ENCODE data around the gene EFCAB10. TPM values are rescaled to one million over a fixed set of nuclear protein-coding genes. Genes with fewer than 3 reads are reported as not detected.
A peak's percentile ranks its signal among the peaks of the same experiment; 100 is the strongest.
"Not testable (repeated sequence)": the region's sequence is repeated elsewhere in the genome, so short reads cannot be mapped to it uniquely, and the experiment has no call there.

Gene EFCAB10
- total RNA-seq, 1 donor from 2014 or later, result not detected

GRCh38 chr7:105599080-105599479 lies 17.8 kb upstream of the EFCAB10 start:
- not testable (repeated sequence) for DNase-seq

DNA sequence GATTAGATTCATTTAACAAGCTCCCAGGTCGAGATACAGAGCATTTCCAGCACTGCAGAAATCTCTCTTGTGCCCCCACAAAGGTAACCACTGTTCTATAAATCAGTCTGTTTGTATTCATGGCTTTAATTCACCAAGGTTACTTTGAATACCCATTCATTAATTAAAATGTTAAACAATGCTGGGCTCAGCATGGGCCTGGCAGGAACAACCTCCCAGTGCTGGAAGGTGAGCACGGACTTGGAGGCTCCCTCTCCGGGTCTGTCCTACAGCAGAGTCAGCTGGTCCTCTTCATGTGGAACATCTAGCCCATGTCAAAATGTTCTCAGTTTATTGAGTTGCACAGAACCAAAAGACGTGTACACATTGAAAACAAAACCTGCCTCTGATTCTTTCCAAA lies 15.6 kb upstream of the EFCAB10 start:
- DNase-seq, result no peak

- DNase-seq, result no peak
Measured at GRCh38 chr7:105594034-105594433, 12.7 kb upstream of the EFCAB10 start.

GRCh38 chr7:105591522-105591921 lies 10.2 kb upstream of the EFCAB10 start:
- no peak for DNase-seq

DNA sequence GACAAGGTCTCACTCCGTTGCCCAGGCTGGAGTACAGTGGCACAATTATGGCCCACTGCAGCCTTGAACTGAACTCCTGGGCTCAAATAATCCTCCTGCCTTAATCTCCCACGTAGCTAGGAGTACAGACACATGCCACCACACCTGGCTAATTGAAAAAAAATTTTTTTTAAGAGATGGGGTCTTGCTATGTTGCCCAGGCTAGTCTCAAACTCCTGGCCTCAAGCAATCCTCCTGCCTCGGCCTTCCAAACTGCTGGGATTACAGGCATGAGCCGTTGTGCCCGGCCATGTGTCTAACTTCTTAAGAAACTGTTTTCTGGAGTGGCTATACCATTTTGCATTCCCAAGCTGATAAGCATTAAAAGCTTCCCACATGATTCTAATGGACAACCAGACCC lies 9.5 kb upstream of the EFCAB10 start:
- DNase-seq, result no peak

DNA sequence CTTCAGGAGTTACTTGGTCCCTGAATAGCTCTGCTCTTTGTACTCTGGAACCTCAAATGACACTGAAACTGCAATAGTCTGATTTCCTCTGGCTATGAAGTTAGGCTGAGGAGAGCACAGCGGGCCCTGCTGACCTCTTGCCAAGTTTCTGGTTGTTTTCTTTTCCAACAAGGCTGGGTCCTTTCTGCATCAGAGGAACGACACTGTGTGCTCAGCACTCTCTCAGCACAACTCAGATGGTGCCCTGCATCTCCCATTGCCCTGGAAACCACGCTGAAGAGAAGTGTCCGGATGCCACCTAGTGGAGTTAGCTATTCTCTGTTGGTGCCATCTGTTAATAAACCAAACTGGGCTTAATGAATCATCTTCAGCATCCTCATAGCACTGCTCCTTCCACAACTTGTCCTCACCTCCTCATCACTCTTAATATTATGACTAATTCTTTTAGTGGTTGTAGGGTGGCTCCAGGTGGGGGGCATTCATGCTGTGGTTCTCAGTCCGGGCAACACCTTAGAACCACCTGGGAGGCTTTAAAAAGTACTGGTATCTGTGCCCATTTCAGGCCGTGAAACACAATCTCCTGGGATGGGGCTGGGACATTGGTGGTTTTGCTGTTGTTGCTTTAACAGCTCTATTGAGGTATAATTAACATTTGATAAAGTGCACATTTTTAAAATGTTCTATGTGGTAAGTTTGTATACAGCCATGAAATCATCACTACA lies 8.2 kb upstream of the EFCAB10 start:
- peak; percentile 19 for DNase-seq

GRCh38 chr7:105587909-105588635 lies 6.8 kb upstream of the EFCAB10 start:
- no peak for DNase-seq

DNA sequence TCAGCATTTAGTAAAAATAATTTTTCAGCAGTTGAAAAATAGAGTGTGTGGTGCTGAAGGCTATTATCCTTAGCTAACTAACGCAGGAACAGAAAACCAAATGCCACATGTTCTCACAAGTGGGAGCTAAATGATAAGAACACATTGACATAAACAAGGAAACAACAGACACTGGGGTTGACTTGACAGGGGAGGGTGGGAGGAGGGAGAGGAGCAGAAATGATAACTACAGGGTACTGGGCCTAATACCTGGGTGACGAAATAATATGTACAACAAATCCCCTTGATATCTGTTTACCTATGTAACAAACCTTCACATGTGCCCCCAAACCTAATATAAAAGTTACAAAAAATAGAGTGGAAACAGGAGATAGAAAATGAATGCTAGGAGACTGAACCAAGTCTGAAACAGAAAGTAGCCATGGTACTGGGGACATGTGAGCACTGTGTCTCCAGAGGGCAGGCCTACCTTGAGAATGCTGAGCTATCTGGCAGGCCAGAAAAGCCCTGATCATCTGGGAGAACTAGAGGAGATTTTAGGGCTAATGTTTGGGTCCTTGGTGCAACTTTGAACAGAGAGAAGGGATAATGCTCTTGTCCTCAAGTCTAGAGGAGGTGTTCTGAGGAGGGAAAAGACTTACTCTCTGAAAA lies 4.7 kb upstream of the EFCAB10 start:
- DNase-seq, result no peak

DNA sequence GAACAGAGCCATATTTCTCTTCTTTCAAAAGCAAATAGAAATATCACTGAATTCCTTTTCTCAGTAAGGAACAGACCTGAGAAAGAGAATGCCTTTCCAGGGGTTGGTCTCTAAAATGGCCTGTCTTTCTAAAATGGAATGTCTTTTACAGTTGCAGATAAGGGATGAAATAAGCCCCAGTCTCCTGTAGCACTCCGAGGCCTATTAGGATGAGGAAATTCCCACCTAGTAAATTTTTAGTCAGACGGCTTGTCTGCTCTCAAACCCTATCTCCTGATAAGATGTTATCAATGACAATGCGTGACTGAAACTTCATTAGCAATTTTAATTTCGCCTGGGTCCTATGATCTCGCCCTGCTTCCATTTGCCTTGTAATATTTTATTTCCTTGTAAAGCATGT lies 2.9 kb upstream of the EFCAB10 start:
- DNase-seq, result no peak

- no peak for DNase-seq
Measured at GRCh38 chr7:105583061-105583460, 1.8 kb upstream of the EFCAB10 start.

DNA sequence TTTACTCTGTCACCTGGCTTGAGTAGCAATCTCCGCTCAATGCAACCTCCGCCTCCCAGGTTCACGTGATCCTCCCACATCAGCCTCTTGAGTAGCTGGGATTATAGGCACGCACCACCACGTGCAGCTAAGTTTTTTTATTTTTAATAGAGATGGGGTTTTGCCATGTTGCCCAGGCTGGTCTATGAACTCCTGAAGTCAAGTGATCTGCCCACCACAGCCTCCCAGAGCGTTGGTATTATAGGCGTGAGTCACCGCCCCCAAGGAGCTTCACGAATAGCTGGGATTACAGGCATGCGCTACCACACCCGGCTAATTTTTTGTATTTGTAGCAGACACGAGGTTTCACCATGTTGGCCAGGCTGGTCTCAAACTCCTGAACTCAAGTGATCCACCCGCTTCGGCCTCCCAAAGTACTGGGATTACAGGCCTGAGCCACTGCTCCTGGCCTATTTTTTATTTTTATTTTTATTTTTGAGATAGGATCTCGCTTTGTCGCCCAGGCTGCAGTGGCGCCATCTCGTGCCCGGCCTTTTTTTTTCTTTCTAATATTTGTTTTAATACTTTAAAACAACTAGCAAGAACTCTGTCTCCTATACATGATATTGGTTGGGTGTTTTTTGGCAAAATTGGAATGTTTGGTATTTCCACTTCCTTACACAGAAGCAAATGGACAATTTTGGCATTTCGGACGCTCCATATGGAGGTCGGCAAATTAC lies 1.1 kb downstream of the EFCAB10 start:
- no peak for DNase-seq

DNA sequence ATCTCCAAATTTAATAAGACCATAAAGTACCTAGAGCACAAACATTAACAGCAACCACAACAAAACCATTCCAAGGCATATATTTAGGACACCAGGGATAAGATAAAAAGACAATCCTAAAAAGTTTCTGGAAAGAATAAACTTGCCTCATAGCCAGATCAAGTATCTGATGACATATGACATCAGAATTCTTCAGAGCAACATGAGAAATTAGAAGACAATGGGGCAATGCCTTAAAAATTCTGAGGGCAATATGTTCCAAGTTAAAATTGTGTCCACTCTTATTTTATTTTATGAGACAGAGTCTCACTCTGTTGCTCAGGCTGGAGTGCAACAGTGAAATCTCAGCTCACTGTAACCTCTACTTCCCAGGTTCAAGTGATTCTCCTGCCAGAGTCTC lies 2.8 kb downstream of the EFCAB10 start:
- no peak for DNase-seq

GRCh38 chr7:105577251-105577650 lies 4.0 kb downstream of the EFCAB10 start:
- no peak for DNase-seq

DNA sequence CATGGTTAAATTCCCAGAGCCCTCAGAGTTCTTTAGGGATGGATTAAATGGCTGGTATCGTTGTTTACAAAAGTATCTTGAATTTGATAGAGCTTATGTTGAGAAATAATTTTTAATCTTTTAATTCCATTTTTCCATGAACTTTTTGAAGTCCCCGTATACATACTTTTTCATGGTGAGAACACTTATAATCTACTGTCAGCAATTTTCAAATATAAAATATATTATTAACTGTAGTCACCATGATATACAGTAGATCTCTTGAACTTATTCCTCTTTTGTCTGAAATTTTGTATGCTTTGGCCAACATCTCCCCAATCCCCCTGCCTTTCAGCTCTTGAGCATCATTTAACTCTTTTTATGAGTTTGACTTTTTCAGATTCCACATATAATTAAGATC lies 9.4 kb downstream of the EFCAB10 start:
- no peak for DNase-seq

GRCh38 chr7:105567821-105568220 lies 13.5 kb downstream of the EFCAB10 start:
- DNase-seq, result no peak

DNA sequence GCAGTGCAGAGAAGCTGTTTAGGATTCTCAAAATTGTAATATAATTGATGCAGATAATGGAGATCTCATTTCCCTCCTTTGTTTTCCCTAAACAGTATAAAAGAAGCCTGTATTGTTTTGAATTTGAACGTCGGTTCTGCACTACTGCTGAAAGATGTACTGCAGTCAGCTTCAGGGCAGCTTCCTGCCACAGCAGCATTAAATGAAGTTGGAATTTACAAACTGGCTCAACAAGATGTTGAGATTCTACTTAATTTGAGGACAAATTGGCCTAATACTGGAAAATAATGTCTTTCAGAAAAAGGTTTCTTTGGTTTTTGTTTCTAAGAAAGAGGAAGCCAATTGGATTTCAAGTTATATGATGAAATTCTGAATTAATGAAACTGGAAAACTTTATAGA lies 14.3 kb downstream of the EFCAB10 start:
- no peak for DNase-seq

DNA sequence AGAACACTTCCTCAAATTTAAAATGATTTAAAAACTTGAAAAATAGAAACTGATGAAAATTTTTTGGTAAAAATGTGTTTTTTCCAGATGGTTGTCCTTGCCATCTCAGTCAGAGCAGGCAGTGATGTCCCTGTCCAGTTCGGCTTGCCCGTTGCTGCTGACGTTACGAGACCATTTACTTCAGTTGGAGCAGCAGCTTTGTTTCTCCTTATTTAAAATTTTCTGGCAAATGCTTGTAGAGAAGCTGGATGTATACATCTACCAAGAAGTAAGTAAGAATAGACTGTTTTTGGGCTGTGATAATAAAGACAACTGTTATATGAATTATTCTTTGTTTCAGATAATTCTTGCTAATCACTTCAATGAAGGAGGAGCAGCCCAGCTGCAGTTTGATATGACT lies 16.1 kb downstream of the EFCAB10 start:
- DNase-seq, result no peak

GRCh38 chr7:105559926-105560325 lies 21.4 kb downstream of the EFCAB10 start:
- DNase-seq, result no peak

- no peak for DNase-seq
Measured at GRCh38 chr7:105538339-105538738, 43.0 kb downstream of the EFCAB10 start.

GRCh38 chr7:105532709-105533460 lies 48.4 kb downstream of the EFCAB10 start:
- DNase-seq, result no peak

DNA sequence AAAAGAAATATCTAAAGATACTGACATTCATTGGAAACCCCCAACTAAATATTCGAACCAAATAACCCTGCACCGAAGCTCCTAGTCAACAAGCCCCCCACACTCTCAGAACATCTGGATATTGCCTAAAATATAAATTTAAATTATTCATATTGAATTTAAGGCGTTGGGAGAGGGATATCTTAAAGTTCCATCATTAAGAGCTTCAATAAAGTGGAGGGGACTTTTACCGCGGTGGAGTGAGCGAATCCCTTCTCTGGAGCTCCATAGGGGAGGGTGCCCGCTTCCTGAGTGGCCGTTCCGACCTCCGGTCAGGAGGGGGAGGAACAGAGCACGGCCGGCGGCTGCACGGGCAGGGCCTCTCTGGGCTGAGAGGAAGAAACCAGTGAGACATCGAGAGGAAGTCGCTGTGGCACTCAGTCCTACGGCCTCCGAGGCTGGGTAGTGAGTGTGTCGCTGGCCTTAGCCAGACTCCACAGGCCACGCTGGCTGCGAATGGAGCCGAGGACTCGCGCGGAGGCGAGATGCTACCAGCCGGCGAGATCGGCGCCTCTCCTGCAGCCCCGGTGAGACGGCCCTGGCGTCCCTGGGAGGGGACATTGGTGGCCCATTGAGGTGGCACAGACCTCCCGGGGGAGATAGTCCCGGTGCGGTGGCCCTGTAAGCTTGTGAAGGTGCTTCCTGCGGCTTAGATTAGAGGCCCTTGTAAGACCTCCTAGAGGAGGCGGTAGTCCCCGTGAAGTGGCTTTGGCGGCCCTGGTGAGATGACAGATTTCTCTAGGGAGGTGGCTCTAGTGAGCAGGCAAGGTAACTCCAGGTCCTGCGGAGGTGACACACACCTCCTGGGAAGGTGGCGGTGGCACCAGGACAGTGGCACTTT lies 49.3 kb downstream of the EFCAB10 start, which contains the start of gene RINT1:
Gene RINT1, plus strand, starts transcription at position 410 of the 880 bp plus-strand sequence. Its CDS starts 115 bp downstream, at position 525.
- peak; percentile 85 for DNase-seq

Measured in skin of body (tissue), 2 donors.